GM12878 (cell line): Measurements from ENCODE around the gene MAML3. TPM values are rescaled to one million over a fixed set of nuclear protein-coding genes. Genes with fewer than 3 reads are reported as not detected.
A peak's percentile ranks its signal among the peaks of the same experiment; 100 is the strongest.

ENCODE experiments used
- ATAC-seq: fragments of 200-7000 bp; cut with Tn5 transposase; 3 replicates; pipeline ENCODE4 v1.9.1; 2020; ENCODE audit warnings: mild to moderate bottlenecking, moderate library complexity
- BruUV-seq: library from RNA; stranded (reverse); fragments of 400-500 nt; replicated peaks from 2 replicates; lab custom pipeline; 2021; lab: Mats Ljungman, UMichigan
- CTCF ChIA-PET: fragments of 300-600 bp; sonication (Branson Sonifier 250); formaldehyde crosslinking; extraction: SDS; loops from one replicate; lab custom pipeline; 2021; ENCODE audit warnings: inconsistent platforms; lab: Yijun Ruan, JAX
- POLR2A ChIA-PET: fragments of 350-600 bp; formaldehyde crosslinking; extraction: SDS; loops from one replicate; lab custom pipeline; 2021; ENCODE audit warnings: inconsistent platforms; lab: Charles Lee
- RAD21 ChIA-PET: fragments of 300-600 bp; sonication (Branson Sonifier 250); formaldehyde crosslinking; loops from one replicate; lab custom pipeline; 2023; ENCODE audit warnings: antibody characterized with exemption; ENCODE audit not compliant: unreplicated experiment; lab: Charles Lee
- SMC1A ChIA-PET: fragments of 300-600 bp; sonication (Branson Sonifier 250); formaldehyde crosslinking; loops from one replicate; lab custom pipeline; 2023; ENCODE audit not compliant: unreplicated experiment, uncharacterized antibody; lab: Charles Lee
- DNase-seq: peaks from one replicate; pipeline ENCODE4 v3.0.0-alpha.2; 2011; ENCODE audit warnings: low read depth, low spot score
- FAIRE-seq: peaks from 3 replicates; lab custom pipeline; 2011; peaks lifted over from hg19 to GRCh38; lab: Jason Lieb, UNC
- H2AFZ ChIP-seq: 2 replicates; pipeline ENCODE4 v1.6.0; 2011; ENCODE audit warnings: low read depth, low read length, control low read depth; ENCODE audit not compliant: control insufficient read depth
- H3K27ac ChIP-seq: 2 replicates; pipeline ENCODE4 v1.5.1; 2011; ENCODE audit warnings: control low read depth; ENCODE audit not compliant: control insufficient read depth, insufficient read depth
- H3K27me3 ChIP-seq, 2 experiments: replicated peaks in 1 of 2; 2 replicates each; pipeline versions ENCODE4 v1.6.0 to v1.6.1; 2011; ENCODE audit warnings: low read length in 1 of 2; ENCODE audit not compliant: control insufficient read depth in 2 of 2, insufficient read depth in 2 of 2
- H3K36me3 ChIP-seq, 2 experiments: 2 replicates each; pipeline ENCODE4 v1.5.1; 2011; ENCODE audit warnings: low read length in 1 of 2; ENCODE audit not compliant: control insufficient read depth in 2 of 2, insufficient read depth in 2 of 2
- H3K4me1 ChIP-seq: 2 replicates; pipeline ENCODE4 v1.6.1; 2011; ENCODE audit warnings: mild to moderate bottlenecking, low read length, moderate library complexity, mixed read lengths; ENCODE audit not compliant: control insufficient read depth, insufficient read depth
- H3K4me2 ChIP-seq: 2 replicates; pipeline ENCODE4 v1.6.0; 2011; ENCODE audit warnings: control low read depth; ENCODE audit not compliant: control insufficient read depth, insufficient read depth
- H3K4me3 ChIP-seq: fragments of 200-600 bp; sonication (generic); 2 replicates; pipeline ENCODE4 v1.5.1; 2016
- H3K79me2 ChIP-seq: 2 replicates; pipeline ENCODE4 v1.6.0; 2011; ENCODE audit warnings: low read length; ENCODE audit not compliant: control insufficient read depth, insufficient read depth
- H3K9ac ChIP-seq: 2 replicates; pipeline ENCODE4 v1.8.0; 2011; ENCODE audit warnings: low read length, control low read depth, mixed read lengths; ENCODE audit not compliant: control insufficient read depth, insufficient read depth
- H3K9me3 ChIP-seq: replicated peaks from 3 replicates; pipeline ENCODE4 v1.5.1; 2011; ENCODE audit warnings: mild to moderate bottlenecking, low read length; ENCODE audit not compliant: control insufficient read depth, insufficient read depth
- H4K20me1 ChIP-seq: 2 replicates; pipeline ENCODE4 v1.6.0; 2011; ENCODE audit not compliant: control insufficient read depth, insufficient read depth
- ETV6 ChIP-seq, 2 experiments: fragments of 450-650 bp in 1 of 2; IDR thresholded peaks in 1 of 2; conservative IDR thresholded peaks in 1 of 2; 2 replicates each; pipeline ENCODE4 v1.6.1; 2014; ENCODE audit warnings: antibody characterized with exemption in 1 of 2, borderline replicate concordance in 1 of 2, low read depth in 1 of 2, mild to moderate bottlenecking in 1 of 2, moderate library complexity in 1 of 2
- POLR2A ChIP-seq: IDR thresholded peaks from 2 replicates; pipeline ENCODE4 v1.6.1; 2011; ENCODE audit warnings: low read depth, mild to moderate bottlenecking, low read length
- RAD21 ChIP-seq: IDR thresholded peaks from 2 replicates; pipeline ENCODE4 v1.6.1; 2011; ENCODE audit warnings: mild to moderate bottlenecking, low read depth, low read length, moderate library complexity; ENCODE audit not compliant: insufficient read depth
- SPI1 ChIP-seq: IDR thresholded peaks from 2 replicates; pipeline ENCODE4 v1.6.1; 2011; ENCODE audit warnings: low read depth, mild to moderate bottlenecking, low read length, moderate library complexity, borderline replicate concordance; ENCODE audit not compliant: insufficient read depth
- WGBS: methylation state at CpG from one replicate; pipeline ENCODE4 v1.1.6; 2016; ENCODE audit warnings: low lambda C conversion rate; ENCODE audit not compliant: insufficient replicate concordance, insufficient coverage; ENCODE audit errors: missing lambda C conversion rate; 5-methylcytosine and 5-hydroxymethylcytosine counted together
- in situ Hi-C: fragments of 300-500 bp; cut with MboI; formaldehyde crosslinking; loops from 9 replicates; pipeline ENCODE4 v1.14.3; 2018; ENCODE audit warnings: mixed read lengths
- intact Hi-C: fragments of 100-400 bp; cut with micrococcal nuclease; formaldehyde crosslinking; loops from one replicate; pipeline ENCODE4 v1.14.2; 2022; ENCODE audit not compliant: unreplicated experiment
- polyA plus RNA-seq, 11 experiments: library from polyadenylated mRNA; depleted of rRNA in 4 of 11; unstranded in 6 of 11; stranded (reverse) in 5 of 11; fragments of >200 nt; fragmentation: Nextera tagmentation in 4 of 11; fragmentation: Illumina TruSeq in 1 of 11; extraction: Ambion mirVana in 4 of 11; extraction: Trizol in 1 of 11; gene quantifications; 1 replicate in 1 of 11; 2 replicates in 10 of 11; pipeline versions ENCODE4 v1.2.1 to v1.2.3, GENCODE V29; 2011 to 2016; ENCODE audit warnings: inconsistent platforms in 2 of 11, missing spikeins in 2 of 11, low read depth in 1 of 11
- total RNA-seq, 4 experiments: library from RNA; depleted of rRNA in 3 of 4; stranded (reverse); fragments of >200 nt in 3 of 4; fragmentation: Illumina TruSeq in 1 of 4; extraction: Trizol in 1 of 4; gene quantifications; 2 replicates each; pipeline versions ENCODE4 v1.2.1 to v1.2.3, GENCODE V29; 2013 to 2021
- TF ChIP-seq, protein P1 (sequence below), 3 experiments: IDR thresholded peaks in 2 of 3; conservative IDR thresholded peaks in 1 of 3; 2 replicates each; pipeline ENCODE4 v1.5.1; 2011; ENCODE audit warnings: low read depth in 3 of 3, low read length in 3 of 3, mild to moderate bottlenecking in 3 of 3, control low read depth in 2 of 3, moderate library complexity in 2 of 3, inconsistent platforms in 1 of 3, mixed read lengths in 1 of 3; ENCODE audit not compliant: control insufficient read depth in 2 of 3, insufficient read depth in 1 of 3; ENCODE audit errors: extremely low read depth in 1 of 3

Gene MAML3
- total and polyA plus RNA-seq, 10 of the 15 experiments (the other 5 are each of a cell fraction or from before 2014, with no cell fraction given), result under 0.01 to 0.53 (median 0.06) TPM; not detected in 2

GRCh38 chr4:139692309-139693012, 461.5 kb downstream of the MAML3 start:
- no peak for TF ChIP-seq ETV6 (conservative IDR thresholded peaks at IDR 0.05 in 1 of 2, IDR thresholded peaks at IDR 0.05 in 1 of 2; ENCODE audit: borderline replicate concordance in 1 of 2, low read depth in 1 of 2)
- TF ChIP-seq POLR2A, result no peak
- peak; percentile 5; the same call in 1 of the 2 replicates for TF ChIP-seq SPI1
- TF ChIP-seq, protein P1, sequence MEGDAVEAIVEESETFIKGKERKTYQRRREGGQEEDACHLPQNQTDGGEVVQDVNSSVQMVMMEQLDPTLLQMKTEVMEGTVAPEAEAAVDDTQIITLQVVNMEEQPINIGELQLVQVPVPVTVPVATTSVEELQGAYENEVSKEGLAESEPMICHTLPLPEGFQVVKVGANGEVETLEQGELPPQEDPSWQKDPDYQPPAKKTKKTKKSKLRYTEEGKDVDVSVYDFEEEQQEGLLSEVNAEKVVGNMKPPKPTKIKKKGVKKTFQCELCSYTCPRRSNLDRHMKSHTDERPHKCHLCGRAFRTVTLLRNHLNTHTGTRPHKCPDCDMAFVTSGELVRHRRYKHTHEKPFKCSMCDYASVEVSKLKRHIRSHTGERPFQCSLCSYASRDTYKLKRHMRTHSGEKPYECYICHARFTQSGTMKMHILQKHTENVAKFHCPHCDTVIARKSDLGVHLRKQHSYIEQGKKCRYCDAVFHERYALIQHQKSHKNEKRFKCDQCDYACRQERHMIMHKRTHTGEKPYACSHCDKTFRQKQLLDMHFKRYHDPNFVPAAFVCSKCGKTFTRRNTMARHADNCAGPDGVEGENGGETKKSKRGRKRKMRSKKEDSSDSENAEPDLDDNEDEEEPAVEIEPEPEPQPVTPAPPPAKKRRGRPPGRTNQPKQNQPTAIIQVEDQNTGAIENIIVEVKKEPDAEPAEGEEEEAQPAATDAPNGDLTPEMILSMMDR (IDR thresholded peaks at IDR 0.05 in 2 of 3, conservative IDR thresholded peaks at IDR 0.05 in 1 of 3; ENCODE audit: control insufficient read depth in 2 of 3, extremely low read depth in 1 of 3, insufficient read depth in 1 of 3, low read depth in 3 of 3, low read length in 3 of 3), result peak; percentile 24 to 40 (median 36); a peak in 3 of 6 replicates
- peak; percentile 51 for TF ChIP-seq RAD21
- TF ChIP-seq, all 136 proteins: peak for 3
- ChIA-PET SMC1A (no interaction called here), RAD21 (no interaction called here), CTCF (interaction anchor here (0.6 kb wide), 1 partner anchor 195 kb away, joined by 3 read pairs; no protein-coding TSS in a partner anchor), POLR2A (no interaction called here)
- Histone ChIP-seq H3K36me3 (no peaks in the 10 kb centered on the region), H3K9me3 (no peaks in the 10 kb centered on the region; the same call in 2 of the 3 replicates), H3K4me3 (no peak overlapping the region), H3K27ac (no peak overlapping the region), H3K9ac (no peak overlapping the region), H3K4me1 (peaks cover 5% of the 10 kb centered on the region), H3K4me2 (no peak overlapping the region; the same call in 1 of the 2 replicates), H2AFZ (no peak overlapping the region), H3K27me3 (no peaks in the 10 kb centered on the region), H4K20me1 (no peaks in the 10 kb centered on the region), H3K79me2 (no peaks in the 10 kb centered on the region)
- intact Hi-C loops, result no loop called here
- FAIRE-seq, result no peak
- in situ Hi-C loops, result no loop called here
- 0% methylated on average over 4 of the region's 4 CpGs for WGBS
- peak; percentile 71 for ATAC-seq
- DNase-seq, result no peak
- BruUV-seq, result no TSS peak
